ENCODE measurements around the gene LRRK2.
"Not testable (repeated sequence)": the region's sequence is repeated elsewhere in the genome, so short reads cannot be mapped to it uniquely, and the experiment has no call there.

DNA sequence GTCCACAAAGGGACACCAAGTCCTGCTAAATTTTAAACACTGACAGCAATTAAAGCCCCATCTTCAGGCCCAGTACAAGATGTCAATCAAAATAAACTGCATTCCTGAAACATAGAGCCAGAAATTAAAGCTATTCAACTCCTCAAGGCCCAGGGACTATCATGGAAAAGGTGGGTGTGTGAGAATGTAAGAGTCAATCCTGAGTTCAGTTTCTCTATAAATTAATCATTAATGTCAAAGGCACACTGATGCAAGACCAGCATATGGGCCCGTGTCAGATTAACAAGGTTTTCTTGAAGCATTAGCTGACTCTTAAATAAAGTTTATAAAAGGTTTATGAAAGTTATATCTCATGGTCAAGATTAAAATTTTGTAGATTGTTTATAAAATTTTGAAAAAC is 13.6 kb upstream of the LRRK2 start:
- TF ChIP-seq, protein P1, sequence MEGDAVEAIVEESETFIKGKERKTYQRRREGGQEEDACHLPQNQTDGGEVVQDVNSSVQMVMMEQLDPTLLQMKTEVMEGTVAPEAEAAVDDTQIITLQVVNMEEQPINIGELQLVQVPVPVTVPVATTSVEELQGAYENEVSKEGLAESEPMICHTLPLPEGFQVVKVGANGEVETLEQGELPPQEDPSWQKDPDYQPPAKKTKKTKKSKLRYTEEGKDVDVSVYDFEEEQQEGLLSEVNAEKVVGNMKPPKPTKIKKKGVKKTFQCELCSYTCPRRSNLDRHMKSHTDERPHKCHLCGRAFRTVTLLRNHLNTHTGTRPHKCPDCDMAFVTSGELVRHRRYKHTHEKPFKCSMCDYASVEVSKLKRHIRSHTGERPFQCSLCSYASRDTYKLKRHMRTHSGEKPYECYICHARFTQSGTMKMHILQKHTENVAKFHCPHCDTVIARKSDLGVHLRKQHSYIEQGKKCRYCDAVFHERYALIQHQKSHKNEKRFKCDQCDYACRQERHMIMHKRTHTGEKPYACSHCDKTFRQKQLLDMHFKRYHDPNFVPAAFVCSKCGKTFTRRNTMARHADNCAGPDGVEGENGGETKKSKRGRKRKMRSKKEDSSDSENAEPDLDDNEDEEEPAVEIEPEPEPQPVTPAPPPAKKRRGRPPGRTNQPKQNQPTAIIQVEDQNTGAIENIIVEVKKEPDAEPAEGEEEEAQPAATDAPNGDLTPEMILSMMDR (conservative IDR thresholded peaks at IDR 0.05; ENCODE audit: low read depth in 2 of 2): not testable (repeated sequence)
- TF ChIP-seq POLR2AphosphoS5 (IDR thresholded peaks at IDR 0.05; ENCODE audit: low read depth); EZH2 (IDR thresholded peaks at IDR 0.05; ENCODE audit: low read depth, unreplicated experiment); EZH2phosphoT487 (IDR thresholded peaks at IDR 0.05; ENCODE audit: unreplicated experiment); ZNF114 (CRISPR knock-in tag; IDR thresholded peaks at IDR 0.05): not testable (repeated sequence)

Measured in GM23338 (cell line).